Midbrain (tissue), 1 donor: ENCODE data around the gene BHLHA15.

Experiments
- DNase-seq: peaks from one replicate; lab custom pipeline; 2025; lab: John Stamatoyannopoulos, UW

The BHLHA15 gene

GRCh38 chr7:98211221-98211675 is at the start of gene BHLHA15:
TSS of gene BHLHA15 (plus strand) at chr7:98211439. CDS start at chr7:98212310, 871 bp downstream.
- no peak for DNase-seq

GRCh38 chr7:98162758-98163157 is 48.5 kb upstream of the BHLHA15 start:
- no peak for DNase-seq

- DNase-seq = no peak
Observed at GRCh38 chr7:98163269-98163668, 48.0 kb upstream of the BHLHA15 start.

- no peak for DNase-seq
Observed at GRCh38 chr7:98163704-98164494, 47.3 kb upstream of the BHLHA15 start.

GRCh38 chr7:98165827-98166667 is 45.2 kb upstream of the BHLHA15 start:
- peak; percentile 29 for DNase-seq

- no peak for DNase-seq
Observed at GRCh38 chr7:98166668-98166970, 44.6 kb upstream of the BHLHA15 start.

GRCh38 chr7:98167653-98168052 is 43.6 kb upstream of the BHLHA15 start:
- DNase-seq = no peak

GRCh38 chr7:98168181-98168903 is 42.9 kb upstream of the BHLHA15 start:
- peak; percentile 57 for DNase-seq

GRCh38 chr7:98168904-98169621 is 42.2 kb upstream of the BHLHA15 start:
- no peak for DNase-seq

GRCh38 chr7:98170966-98171365 is 40.3 kb upstream of the BHLHA15 start:
- DNase-seq = peak; percentile 15

GRCh38 chr7:98171449-98171848 is 39.8 kb upstream of the BHLHA15 start:
- no peak for DNase-seq

GRCh38 chr7:98174334-98175259 is 36.6 kb upstream of the BHLHA15 start:
- peak; percentile 31 for DNase-seq

- no peak for DNase-seq
Observed at GRCh38 chr7:98175260-98175940, 35.8 kb upstream of the BHLHA15 start.

GRCh38 chr7:98177553-98177952 is 33.7 kb upstream of the BHLHA15 start:
- no peak for DNase-seq

- peak; percentile 89 for DNase-seq
Observed at GRCh38 chr7:98178321-98178720, 32.9 kb upstream of the BHLHA15 start.

GRCh38 chr7:98178762-98179490 is 32.3 kb upstream of the BHLHA15 start:
- no peak for DNase-seq

- DNase-seq = no peak
Observed at GRCh38 chr7:98180751-98181150, 30.5 kb upstream of the BHLHA15 start.

GRCh38 chr7:98185101-98185500 is 26.1 kb upstream of the BHLHA15 start:
- no peak for DNase-seq

- DNase-seq = no peak
Observed at GRCh38 chr7:98186452-98187137, 24.6 kb upstream of the BHLHA15 start.
